HG02588 (cell line): ENCODE data around the gene ZBTB16.

Experiments used
- ATAC-seq: cut with Tn5 transposase; IDR thresholded peaks from one replicate; pipeline ENCODE4 v1.9.1; 2021; ENCODE audit warnings: mild to moderate bottlenecking, moderate library complexity; ENCODE audit not compliant: unreplicated experiment

ZBTB16 gene

GRCh38 chr11:114255289-114255688, 195.8 kb downstream of the ZBTB16 start:
- ATAC-seq, result no peak

GRCh38 chr11:114256176-114256966, 196.9 kb downstream of the ZBTB16 start:
- ATAC-seq, result no peak

GRCh38 chr11:114256967-114257286, 197.4 kb downstream of the ZBTB16 start:
- no peak for ATAC-seq

GRCh38 chr11:114257621-114258558, 198.4 kb downstream of the ZBTB16 start:
- no peak for ATAC-seq

- no peak for ATAC-seq
Observed at GRCh38 chr11:114258696-114259095, 199.2 kb downstream of the ZBTB16 start.

GRCh38 chr11:114259124-114259526, 199.6 kb downstream of the ZBTB16 start:
- ATAC-seq, result no peak

- ATAC-seq, result no peak
Observed at GRCh38 chr11:114259551-114259983, 200.1 kb downstream of the ZBTB16 start.

- no peak for ATAC-seq
Observed at GRCh38 chr11:114260077-114260476, 200.6 kb downstream of the ZBTB16 start.

GRCh38 chr11:114260483-114260882, 201.0 kb downstream of the ZBTB16 start:
- no peak for ATAC-seq

- no peak for ATAC-seq
Observed at GRCh38 chr11:114261791-114262190, 202.3 kb downstream of the ZBTB16 start.

- ATAC-seq, result no peak
Observed at GRCh38 chr11:114262681-114263512, 203.4 kb downstream of the ZBTB16 start.

- ATAC-seq, result no peak
Observed at GRCh38 chr11:114263513-114264170, 204.1 kb downstream of the ZBTB16 start.

GRCh38 chr11:114264381-114264780, 204.9 kb downstream of the ZBTB16 start:
- no peak for ATAC-seq

GRCh38 chr11:114265122-114265878, 205.8 kb downstream of the ZBTB16 start:
- no peak for ATAC-seq

GRCh38 chr11:114269498-114269897, 210.0 kb downstream of the ZBTB16 start:
- ATAC-seq, result no peak

- ATAC-seq, result no peak
Observed at GRCh38 chr11:114270531-114271270, 211.2 kb downstream of the ZBTB16 start.

- ATAC-seq, result no peak
Observed at GRCh38 chr11:114271316-114271715, 211.8 kb downstream of the ZBTB16 start.

GRCh38 chr11:114272311-114272710, 212.8 kb downstream of the ZBTB16 start:
- ATAC-seq, result no peak

- ATAC-seq, result no peak
Observed at GRCh38 chr11:114273071-114273470, 213.6 kb downstream of the ZBTB16 start.
